HG03558 (cell line): ENCODE results near the gene ZNF778.

ENCODE experiments used
- ATAC-seq: cut with Tn5 transposase; IDR thresholded peaks from one replicate; pipeline ENCODE4 v1.9.1; 2021; ENCODE audit warnings: moderate number of reproducible peaks; ENCODE audit not compliant: unreplicated experiment; ENCODE audit errors: extremely low read depth

The ZNF778 gene

GRCh38 chr16:89192956-89193575, 24.4 kb upstream of the ZNF778 start:
- no peak for ATAC-seq

GRCh38 chr16:89193576-89194293, 23.8 kb upstream of the ZNF778 start:
- no peak for ATAC-seq

GRCh38 chr16:89194340-89195311, 22.9 kb upstream of the ZNF778 start:
- ATAC-seq: no peak

GRCh38 chr16:89195521-89196171, 21.9 kb upstream of the ZNF778 start:
- ATAC-seq: no peak

GRCh38 chr16:89197033-89197632, 20.4 kb upstream of the ZNF778 start:
- no peak for ATAC-seq

DNA sequence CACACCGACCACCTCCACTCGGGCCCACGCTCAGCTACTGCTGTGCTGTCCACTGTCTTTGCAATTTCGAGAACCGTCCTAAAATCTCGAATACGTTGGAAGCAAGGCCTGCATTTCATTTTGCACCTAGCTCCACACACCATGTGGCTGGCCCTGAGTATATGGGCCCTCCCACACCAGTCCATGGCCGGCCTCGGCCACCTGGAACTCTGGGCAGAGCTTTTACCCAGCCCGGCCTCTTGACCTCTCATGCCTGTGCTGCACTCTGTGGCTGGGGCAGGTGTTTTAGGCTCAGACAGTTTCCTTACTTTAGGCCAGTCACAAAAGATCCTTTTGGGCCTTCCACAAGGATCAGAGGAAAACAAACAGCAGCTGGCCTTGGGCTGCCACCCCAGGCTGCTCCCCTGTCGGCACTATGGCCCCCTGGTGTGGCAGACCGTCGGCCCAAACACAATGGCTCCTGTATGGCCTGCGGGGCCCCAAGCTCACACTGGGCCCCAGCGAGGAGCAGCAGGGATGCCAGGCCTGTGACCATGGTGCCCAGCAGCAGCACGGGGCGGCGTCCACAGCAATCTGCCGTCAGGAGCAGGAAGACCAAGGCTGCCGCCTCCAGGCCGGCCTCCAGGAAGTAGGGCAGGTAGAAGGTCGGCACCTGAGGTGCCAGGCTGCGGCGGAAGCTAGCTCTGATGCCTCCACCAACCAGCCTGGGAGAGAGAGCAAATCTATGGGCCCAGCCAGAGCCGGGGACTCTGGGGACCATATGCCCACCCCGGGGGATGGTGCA, 19.7 kb upstream of the ZNF778 start:
- no peak for ATAC-seq

GRCh38 chr16:89198417-89199240, 18.9 kb upstream of the ZNF778 start:
- no peak for ATAC-seq

- ATAC-seq: no peak
Measured at GRCh38 chr16:89199241-89200123, 18.0 kb upstream of the ZNF778 start.

GRCh38 chr16:89200124-89200849, 17.2 kb upstream of the ZNF778 start, which contains the start of gene SLC22A31:
TSS of gene SLC22A31 (minus strand) at chr16:89200537. CDS start at chr16:89200501, 36 bp downstream.
- ATAC-seq: no peak

GRCh38 chr16:89200850-89201411, 16.6 kb upstream of the ZNF778 start:
- ATAC-seq: no peak

DNA sequence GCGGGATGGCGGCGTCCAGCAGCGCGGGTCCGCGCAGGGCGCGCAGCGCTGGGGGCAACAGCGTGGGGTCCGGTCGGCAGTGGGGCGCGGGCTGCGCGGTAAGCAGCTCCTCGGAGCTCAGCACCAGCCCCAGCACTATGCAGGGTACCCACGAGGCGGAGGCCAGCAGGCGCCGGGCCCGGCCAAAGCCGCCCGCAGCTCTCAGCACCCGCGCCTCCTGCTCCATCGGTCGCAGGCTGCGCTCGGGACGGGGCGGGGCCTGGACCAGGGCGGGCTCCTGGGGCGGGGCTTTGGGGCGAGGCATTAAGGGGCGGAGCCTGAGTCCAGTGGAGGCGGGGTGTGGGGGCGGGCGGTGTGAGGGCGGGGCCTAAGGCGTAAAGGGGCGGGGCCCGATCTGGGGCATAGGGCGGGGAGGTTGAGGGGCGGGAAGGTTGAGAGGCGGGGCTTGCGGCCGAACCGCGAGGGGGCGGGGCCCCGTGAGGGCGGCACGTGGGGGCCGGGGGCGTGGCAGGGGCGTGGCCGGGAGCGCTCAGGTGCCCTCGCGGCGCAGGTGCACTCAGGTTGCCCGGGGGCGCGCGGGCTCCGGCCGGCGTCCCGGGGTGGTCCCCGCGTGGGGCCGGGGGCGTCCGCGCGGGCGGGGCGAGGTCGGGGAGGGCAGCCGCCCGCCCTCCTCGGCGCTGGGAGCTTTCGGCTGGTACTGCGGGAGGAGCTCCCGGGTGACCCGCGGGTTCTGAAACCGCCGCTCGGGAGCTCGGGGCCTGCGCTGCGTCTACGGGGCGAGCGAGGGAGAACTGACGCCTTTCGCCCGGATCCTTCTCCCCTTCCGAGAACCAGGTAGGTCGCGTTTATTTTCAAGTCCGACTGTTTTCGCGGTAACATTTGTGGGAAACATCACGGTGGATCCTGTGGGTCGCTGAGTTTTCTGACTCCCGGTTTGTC, 15.8 kb upstream of the ZNF778 start:
- ATAC-seq: no peak

- ATAC-seq: no peak
Measured at GRCh38 chr16:89202422-89203215, 14.9 kb upstream of the ZNF778 start.

DNA sequence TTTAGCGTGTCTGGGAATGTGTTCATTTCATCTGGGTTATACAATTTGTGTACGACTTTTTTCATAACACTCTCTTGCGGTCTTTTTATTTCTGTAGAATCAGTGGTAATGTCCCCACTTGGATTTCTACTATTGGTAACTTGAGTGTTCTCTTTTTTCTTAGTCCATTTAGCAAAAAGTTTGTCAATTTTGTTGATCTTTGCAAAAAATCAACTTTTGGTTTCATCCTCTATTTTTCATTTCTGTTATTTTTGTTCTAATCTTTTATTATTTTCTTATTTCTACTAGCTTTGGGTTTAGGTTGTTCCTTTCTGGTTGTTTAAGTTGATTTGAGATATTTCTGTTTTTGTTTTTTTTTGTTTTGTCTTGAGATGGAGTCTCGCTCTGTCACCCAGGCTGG, 9.5 kb upstream of the ZNF778 start:
- ATAC-seq: no peak

DNA sequence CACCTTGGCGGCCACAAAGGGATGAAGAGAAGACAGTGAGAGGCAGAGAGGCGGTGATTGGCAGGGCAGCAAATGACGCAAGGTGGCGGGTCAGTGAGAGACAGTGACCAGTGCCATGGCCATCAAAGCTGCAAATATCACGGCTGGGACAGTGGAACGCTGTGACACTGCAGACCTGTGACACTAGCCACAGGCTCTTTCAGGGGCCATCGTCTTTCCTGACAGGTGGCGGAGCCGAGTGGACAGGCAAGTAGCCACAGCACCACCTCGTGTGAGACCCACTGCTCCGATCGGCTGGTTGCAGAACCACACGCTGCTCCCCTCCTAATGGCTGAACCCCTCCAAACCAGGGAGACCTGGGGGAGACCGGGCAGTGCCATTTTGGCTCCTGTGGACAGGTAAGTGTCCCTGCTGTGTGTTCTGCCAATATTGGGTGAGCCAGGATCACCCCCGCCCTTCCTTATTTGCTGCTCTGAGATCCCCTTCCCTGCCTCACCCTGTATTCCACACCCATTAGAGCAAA, 7.9 kb upstream of the ZNF778 start:
- no peak for ATAC-seq
